ENCODE results near the gene MS4A15.

GRCh38 chr11:60781286-60781980, 24.8 kb downstream of the MS4A15 start:
- TF ChIP-seq CTCF (IDR thresholded peaks at IDR 0.05; ENCODE audit: low read length) (no peak), EZH2 (IDR thresholded peaks at IDR 0.05; ENCODE audit: borderline replicate concordance, low read length) (no peak)

Measured in OCI-LY1 (cell line).